MCF 10A (cell line): ENCODE results near the gene CAST. TPM values are rescaled to one million over a fixed set of nuclear protein-coding genes. Genes with fewer than 3 reads are reported as not detected.
A peak's percentile ranks its signal among the peaks of the same experiment; 100 is the strongest.

Experiments used
- BruUV-seq: library from RNA; stranded (reverse); fragments of 400-500 nt; replicated peaks from 2 replicates; lab custom pipeline; 2021; lab: Mats Ljungman, UMichigan
- CTCF ChIA-PET: fragments of 300-600 bp; sonication (Branson Sonifier 250); formaldehyde crosslinking; extraction: SDS; loops from one replicate; lab custom pipeline; 2021; ENCODE audit warnings: antibody characterized with exemption, inconsistent platforms; lab: Yijun Ruan, JAX
- POLR2A ChIA-PET: fragments of 300-600, 350-650 bp; sonication (Branson Sonifier 250); formaldehyde crosslinking; extraction: SDS; loops from one replicate; lab custom pipeline; 2020; ENCODE audit warnings: antibody characterized with exemption, inconsistent platforms; lab: Yijun Ruan, JAX
- DNase-seq: peaks from one replicate; pipeline ENCODE4 v3.0.0-alpha.2; 2018; ENCODE audit not compliant: unreplicated experiment
- H3K27ac Mint-ChIP-seq: one replicate; pipeline ENCODE4 v1.8.0; 2022; ENCODE audit warnings: mild to moderate bottlenecking, low read depth, mixed read lengths; ENCODE audit not compliant: unreplicated experiment
- H3K27me3 Mint-ChIP-seq: one replicate; pipeline ENCODE4 v1.8.0; 2022; ENCODE audit warnings: mixed read lengths; ENCODE audit not compliant: insufficient read depth, unreplicated experiment
- H3K36me3 Mint-ChIP-seq: one replicate; pipeline ENCODE4 v1.8.0; 2022; ENCODE audit warnings: mild to moderate bottlenecking, moderate library complexity, mixed read lengths; ENCODE audit not compliant: insufficient read depth, unreplicated experiment
- H3K4me1 Mint-ChIP-seq: one replicate; pipeline ENCODE4 v1.8.0; 2022; ENCODE audit warnings: mixed read lengths; ENCODE audit not compliant: insufficient read depth, unreplicated experiment
- H3K4me3 Mint-ChIP-seq: one replicate; pipeline ENCODE4 v1.8.0; 2022; ENCODE audit warnings: mild to moderate bottlenecking, moderate library complexity, mixed read lengths; ENCODE audit not compliant: unreplicated experiment
- H3K9me3 Mint-ChIP-seq: one replicate; pipeline ENCODE4 v1.8.0; 2022; ENCODE audit warnings: mixed read lengths; ENCODE audit not compliant: unreplicated experiment
- intact Hi-C: fragments of 100-400 bp; cut with micrococcal nuclease; formaldehyde crosslinking; loops from 2 replicates; pipeline ENCODE4 v1.14.1; 2022
- total RNA-seq: library from RNA; stranded (reverse); gene quantifications from 2 replicates; pipeline ENCODE4 v1.2.3, GENCODE V29; 2022
- TF ChIP-seq, protein P1 (sequence below): fragments of 200-600 bp; IDR thresholded peaks from one replicate; pipeline ENCODE4 v1.8.0; 2022; ENCODE audit warnings: antibody characterized with exemption, mild to moderate bottlenecking; ENCODE audit not compliant: unreplicated experiment

Gene CAST
- total RNA-seq, 1 experiment from 2014 or later, result 351 TPM

DNA sequence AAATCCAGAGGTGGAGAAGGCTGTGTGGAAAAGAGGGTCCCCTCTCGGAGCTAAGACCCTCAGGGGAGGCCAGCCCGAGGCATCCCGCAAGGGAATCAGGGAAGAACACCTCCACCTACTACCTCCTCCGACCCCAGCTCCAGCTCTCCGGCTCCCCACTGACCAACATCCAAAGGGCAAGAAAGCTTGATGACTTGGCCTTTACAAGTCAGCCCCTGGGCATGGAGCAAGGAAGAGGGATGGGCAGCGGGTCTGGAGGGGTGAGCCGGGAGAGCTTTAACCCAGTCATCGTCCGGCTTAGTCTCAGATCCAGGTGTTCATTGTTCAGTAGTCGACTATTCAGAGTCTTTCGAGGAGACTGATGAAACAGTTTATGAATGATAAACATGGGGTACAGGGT lies 113.5 kb downstream of the CAST start:
- no peaks in the 10 kb centered on the region for H3K9me3 Mint-ChIP-seq
- no peak overlapping the region for H3K4me3 Mint-ChIP-seq
- intact Hi-C loops, result no loop called here
- no peak overlapping the region for H3K27ac Mint-ChIP-seq
- BruUV-seq, result no TSS peak
- DNase-seq, result no peak
- peaks cover 11% of the 10 kb centered on the region for H3K4me1 Mint-ChIP-seq
- peaks cover 88% of the 10 kb centered on the region for H3K36me3 Mint-ChIP-seq
- POLR2A ChIA-PET, result no interaction called here
- TF ChIP-seq, protein P1, sequence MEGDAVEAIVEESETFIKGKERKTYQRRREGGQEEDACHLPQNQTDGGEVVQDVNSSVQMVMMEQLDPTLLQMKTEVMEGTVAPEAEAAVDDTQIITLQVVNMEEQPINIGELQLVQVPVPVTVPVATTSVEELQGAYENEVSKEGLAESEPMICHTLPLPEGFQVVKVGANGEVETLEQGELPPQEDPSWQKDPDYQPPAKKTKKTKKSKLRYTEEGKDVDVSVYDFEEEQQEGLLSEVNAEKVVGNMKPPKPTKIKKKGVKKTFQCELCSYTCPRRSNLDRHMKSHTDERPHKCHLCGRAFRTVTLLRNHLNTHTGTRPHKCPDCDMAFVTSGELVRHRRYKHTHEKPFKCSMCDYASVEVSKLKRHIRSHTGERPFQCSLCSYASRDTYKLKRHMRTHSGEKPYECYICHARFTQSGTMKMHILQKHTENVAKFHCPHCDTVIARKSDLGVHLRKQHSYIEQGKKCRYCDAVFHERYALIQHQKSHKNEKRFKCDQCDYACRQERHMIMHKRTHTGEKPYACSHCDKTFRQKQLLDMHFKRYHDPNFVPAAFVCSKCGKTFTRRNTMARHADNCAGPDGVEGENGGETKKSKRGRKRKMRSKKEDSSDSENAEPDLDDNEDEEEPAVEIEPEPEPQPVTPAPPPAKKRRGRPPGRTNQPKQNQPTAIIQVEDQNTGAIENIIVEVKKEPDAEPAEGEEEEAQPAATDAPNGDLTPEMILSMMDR, result no peak
- CTCF ChIA-PET, result interaction anchor here (0.6 to 1.1 kb wide), 2 partner anchors 23 to 222 kb away, joined by 3 to 4 read pairs; no protein-coding TSS in a partner anchor
- H3K27me3 Mint-ChIP-seq, result no peaks in the 10 kb centered on the region

DNA sequence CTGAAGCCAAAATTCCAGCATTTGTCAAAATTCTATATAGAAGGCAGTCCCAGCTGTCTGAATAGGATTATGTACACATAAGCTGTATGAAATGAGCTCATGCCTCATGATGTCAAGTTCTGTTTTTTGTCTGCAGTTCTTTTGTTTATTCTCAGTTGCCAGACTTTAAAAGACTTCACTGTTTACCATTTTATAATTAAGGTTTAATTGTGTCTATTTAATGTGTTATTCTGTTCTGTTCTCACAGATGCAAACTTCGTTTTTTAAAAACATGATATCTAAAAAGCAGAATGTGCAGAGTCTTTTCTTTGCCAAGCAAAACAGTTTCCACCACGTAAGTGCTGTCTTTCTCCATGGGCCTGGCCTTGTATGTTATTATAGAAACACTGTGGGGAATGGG lies 114.4 kb downstream of the CAST start:
- intact Hi-C loops, result no loop called here
- H3K4me1 Mint-ChIP-seq, result peaks cover 18% of the 10 kb centered on the region
- POLR2A ChIA-PET, result interaction anchor here (0.6 to 1.4 kb wide), 2 partner anchors 12 to 14 kb away, joined by 3 read pairs; no protein-coding TSS in a partner anchor
- no peak for DNase-seq
- BruUV-seq, result no TSS peak
- H3K9me3 Mint-ChIP-seq, result no peaks in the 10 kb centered on the region
- H3K36me3 Mint-ChIP-seq, result peaks cover 87% of the 10 kb centered on the region
- CTCF ChIA-PET, result interaction anchor here (0.7 to 1.6 kb wide), 5 partner anchors 10 to 24 kb away, joined by 3 to 8 read pairs (median 3); no protein-coding TSS in a partner anchor
- no peak overlapping the region for H3K4me3 Mint-ChIP-seq
- no peak overlapping the region for H3K27ac Mint-ChIP-seq
- H3K27me3 Mint-ChIP-seq, result no peaks in the 10 kb centered on the region
- TF ChIP-seq, protein P1, result no peak

DNA sequence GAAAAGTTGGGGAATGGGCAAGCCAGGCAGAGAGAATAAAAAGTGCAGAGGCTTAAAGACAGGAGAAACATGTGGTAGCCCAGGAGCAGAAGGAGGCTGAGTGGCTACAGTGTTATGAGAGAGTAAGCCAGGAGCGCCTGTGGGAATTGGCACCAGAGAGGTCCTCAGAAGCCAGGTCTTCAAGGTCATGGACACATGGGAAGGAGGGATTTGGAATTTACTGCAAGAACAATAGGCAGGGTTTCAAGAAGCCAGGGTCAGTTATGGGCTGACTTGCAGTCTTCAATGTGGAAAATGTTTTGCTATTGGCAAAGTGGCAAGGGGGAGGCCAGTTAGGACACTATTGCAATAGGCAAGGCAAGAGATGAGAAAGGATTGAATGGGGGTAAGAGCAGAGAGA lies 116.2 kb downstream of the CAST start:
- POLR2A ChIA-PET, result no interaction called here
- Mint-ChIP-seq H3K4me1 (peaks cover 18% of the 10 kb centered on the region), H3K9me3 (no peaks in the 10 kb centered on the region), H3K27ac (no peak overlapping the region), H3K27me3 (no peaks in the 10 kb centered on the region), H3K36me3 (peaks cover 80% of the 10 kb centered on the region), H3K4me3 (no peak overlapping the region)
- intact Hi-C loops, result no loop called here
- TF ChIP-seq, protein P1, result no peak
- DNase-seq, result no peak
- CTCF ChIA-PET, result no interaction called here
- no TSS peak for BruUV-seq

DNA sequence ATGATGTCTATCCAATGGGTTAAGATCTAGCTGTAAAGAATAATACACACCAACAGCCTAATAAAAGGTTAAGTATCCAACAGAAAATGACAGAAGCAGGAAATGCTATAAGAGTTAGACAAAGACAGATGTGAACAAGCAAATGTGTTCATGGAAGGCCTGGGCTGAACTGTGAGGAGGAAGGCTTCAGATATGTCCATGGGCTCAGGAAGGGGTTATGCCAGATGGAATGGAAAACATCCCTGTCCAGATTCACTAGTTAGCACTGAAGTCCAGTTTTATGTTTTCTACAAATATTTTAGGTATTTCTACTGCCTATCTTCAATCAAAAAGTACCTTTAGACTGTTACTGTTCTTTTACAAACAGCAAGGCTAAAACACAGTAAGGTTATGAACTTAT lies 118.5 kb downstream of the CAST start:
- ChIA-PET POLR2A (interaction anchor here (0.7 to 2.9 kb wide), 9 partner anchors 9 to 448 kb away, joined by 3 to 13 read pairs (median 4); partner anchors contain the start of genes ERAP1, ERAP2 and LIX1), CTCF (interaction anchor here (1.0 to 2.9 kb wide), 5 partner anchors 29 to 382 kb away, joined by 3 to 10 read pairs (median 4); partner anchors contain the start of gene LIX1)
- TSS peak; percentile 42 for BruUV-seq
- Mint-ChIP-seq H3K9me3 (no peaks in the 10 kb centered on the region), H3K4me3 (no peak overlapping the region), H3K27me3 (no peaks in the 10 kb centered on the region), H3K36me3 (peaks cover 79% of the 10 kb centered on the region), H3K27ac (peak overlapping the region; percentile 76), H3K4me1 (peaks cover 18% of the 10 kb centered on the region)
- TF ChIP-seq, protein P1, result no peak
- intact Hi-C loops, result no loop called here
- no peak for DNase-seq
